NCI-H1105 (cell line): ENCODE results near the gene HLA-DOA.

Experiments used
- DNase-seq: peaks from one replicate; lab custom pipeline; 2025; lab: John Stamatoyannopoulos, UW

The HLA-DOA gene

DNA sequence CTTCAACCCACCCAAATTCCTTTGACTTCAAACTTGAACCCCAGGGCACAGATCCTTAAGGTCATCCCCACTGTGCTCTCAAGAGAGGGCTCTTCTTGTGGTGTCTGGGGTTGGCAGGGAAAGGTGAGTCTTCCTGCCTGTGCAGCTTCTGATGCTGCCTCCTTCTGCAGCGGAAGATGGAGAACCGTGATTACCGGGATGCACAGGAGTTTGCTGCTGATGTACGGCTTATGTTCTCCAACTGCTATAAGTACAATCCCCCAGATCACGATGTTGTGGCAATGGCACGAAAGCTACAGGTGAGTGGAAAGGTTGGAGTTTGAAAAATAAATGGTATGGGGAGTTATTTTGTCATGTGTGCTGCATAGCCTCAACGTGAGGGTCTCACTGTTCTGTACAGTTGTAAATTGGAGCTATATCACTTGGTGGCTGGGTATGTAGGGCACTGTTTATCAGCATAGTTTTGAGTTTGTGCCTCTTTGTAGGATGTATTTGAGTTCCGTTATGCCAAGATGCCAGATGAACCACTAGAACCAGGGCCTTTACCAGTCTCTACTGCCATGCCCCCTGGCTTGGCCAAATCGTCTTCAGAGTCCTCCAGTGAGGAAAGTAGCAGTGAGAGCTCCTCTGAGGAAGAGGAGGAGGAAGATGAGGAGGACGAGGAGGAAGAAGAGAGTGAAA is 32.0 kb downstream of the HLA-DOA start:
- DNase-seq = no peak

DNA sequence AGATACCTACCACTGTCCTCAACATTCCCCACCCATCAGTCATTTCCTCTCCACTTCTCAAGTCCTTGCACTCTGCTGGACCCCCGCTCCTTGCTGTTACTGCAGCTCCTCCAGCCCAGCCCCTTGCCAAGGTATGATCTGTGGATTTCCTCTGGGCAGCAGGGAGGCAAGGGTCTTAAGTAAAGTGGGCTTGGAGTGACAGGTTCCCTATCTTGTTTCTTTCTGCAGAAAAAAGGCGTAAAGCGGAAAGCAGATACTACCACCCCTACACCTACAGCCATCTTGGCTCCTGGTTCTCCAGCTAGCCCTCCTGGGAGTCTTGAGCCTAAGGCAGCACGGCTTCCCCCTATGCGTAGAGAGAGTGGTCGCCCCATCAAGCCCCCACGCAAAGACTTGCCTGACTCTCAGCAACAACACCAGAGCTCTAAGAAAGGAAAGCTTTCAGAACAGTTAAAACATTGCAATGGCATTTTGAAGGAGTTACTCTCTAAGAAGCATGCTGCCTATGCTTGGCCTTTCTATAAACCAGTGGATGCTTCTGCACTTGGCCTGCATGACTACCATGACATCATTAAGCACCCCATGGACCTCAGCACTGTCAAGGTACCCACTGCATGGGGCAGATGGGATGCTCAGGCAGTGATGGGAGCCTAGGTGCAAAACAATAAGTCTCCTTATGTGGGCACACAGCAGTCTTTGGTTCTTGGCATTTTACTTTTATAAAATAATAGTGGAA is 32.9 kb downstream of the HLA-DOA start:
- no peak for DNase-seq

DNA sequence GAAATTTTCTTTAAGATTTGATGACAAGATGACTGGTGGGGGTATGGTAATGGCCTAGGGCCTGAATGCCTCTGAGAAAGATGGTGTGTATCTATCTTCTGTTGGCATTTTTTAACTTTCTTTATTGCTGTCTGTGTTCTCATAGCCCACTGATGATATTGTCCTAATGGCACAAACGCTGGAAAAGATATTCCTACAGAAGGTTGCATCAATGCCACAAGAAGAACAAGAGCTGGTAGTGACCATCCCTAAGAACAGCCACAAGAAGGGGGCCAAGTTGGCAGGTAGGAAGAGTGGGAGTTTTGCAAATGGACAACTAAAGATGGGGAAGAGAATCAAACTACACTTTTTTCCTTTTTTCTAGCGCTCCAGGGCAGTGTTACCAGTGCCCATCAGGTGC is 33.5 kb downstream of the HLA-DOA start:
- no peak for DNase-seq

DNA sequence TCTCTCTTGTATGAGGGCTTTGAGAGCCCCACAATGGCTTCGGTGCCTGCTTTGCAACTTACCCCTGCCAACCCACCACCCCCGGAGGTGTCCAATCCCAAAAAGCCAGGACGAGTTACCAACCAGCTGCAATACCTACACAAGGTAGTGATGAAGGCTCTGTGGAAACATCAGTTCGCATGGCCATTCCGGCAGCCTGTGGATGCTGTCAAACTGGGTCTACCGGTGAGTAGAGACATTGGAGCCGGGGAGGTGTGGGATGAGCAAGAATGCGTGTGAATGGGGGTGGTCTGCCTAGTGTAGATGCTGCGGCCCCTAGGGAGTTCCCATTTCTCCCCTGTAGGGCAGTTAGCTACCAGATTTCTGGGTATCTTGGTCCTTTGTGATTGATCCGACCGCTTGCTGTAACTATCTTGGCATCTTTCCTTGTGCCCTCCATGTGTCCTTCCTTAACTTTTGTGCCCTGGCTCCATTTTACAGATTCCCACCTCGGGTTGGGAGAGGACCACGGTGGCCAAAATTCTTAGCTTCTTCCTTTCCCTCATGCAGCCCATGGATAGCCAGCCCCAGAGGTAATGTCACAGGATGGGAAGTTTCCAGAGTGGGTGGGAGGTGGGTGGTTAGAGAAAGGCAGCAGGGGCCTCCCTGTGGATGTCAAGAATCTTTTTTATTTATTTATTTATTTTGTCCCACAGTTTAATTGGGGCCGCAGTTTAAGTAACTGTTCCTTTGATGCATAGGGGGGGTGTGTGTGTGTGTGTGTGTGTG is 34.7 kb downstream of the HLA-DOA start:
- no peak for DNase-seq

DNA sequence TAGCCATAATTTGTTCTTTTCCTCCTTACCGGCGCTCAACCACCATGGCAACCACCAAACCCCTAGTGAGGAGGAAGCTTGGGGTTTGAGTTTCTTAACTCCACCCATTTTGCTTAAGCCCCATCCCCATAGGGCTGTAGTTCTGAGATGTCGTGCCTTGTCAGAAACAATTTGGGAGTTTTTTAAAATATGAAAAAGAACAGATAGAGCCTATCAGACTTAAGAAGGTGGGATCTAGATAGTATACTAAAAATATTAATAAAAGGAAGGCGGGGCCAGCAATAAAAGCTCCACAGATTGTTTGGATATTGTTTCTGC is 35.4 kb downstream of the HLA-DOA start:
- no peak for DNase-seq

DNA sequence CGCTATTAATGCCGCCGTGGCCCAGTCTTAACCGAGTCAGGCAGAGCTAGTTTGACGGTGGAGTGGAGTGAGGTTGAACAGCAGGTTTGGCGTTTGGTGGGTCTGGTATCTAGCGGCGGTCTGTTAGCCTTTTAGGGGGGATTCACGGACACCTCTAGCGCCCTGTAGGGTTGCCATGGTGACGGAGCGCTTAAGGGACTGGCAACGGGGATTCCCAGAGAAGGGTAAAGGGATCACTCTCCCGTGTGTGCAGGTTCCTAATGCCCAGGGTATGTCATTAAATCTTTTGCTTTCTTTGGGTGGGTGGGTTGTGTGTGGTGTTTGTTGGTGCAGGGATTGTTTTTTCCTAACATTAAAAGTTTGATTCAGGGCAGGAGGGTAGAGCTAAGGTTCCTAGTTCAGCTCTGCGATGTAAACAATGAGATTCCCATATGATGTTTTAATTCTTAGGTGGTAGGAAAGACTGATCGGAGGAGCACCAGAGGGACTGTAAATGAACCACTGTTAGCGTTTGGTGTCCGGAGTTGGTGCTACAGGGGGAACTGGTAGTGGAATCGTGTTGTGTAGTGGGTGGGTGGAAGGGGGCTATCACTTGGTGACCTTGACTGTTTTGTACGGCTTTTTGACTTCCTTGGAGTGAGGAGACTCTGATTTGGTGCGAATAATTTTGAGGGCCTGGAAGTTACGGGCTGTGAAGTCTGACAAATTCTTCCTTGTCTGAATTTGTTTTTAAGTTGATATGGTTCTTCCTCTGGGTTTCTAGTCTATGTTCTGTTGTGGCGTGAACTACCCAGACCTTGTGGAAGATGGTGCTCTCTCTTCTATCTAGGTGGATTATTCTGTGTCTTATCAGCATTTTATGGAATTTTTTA is 36.0 kb downstream of the HLA-DOA start:
- peak; percentile 75 for DNase-seq

DNA sequence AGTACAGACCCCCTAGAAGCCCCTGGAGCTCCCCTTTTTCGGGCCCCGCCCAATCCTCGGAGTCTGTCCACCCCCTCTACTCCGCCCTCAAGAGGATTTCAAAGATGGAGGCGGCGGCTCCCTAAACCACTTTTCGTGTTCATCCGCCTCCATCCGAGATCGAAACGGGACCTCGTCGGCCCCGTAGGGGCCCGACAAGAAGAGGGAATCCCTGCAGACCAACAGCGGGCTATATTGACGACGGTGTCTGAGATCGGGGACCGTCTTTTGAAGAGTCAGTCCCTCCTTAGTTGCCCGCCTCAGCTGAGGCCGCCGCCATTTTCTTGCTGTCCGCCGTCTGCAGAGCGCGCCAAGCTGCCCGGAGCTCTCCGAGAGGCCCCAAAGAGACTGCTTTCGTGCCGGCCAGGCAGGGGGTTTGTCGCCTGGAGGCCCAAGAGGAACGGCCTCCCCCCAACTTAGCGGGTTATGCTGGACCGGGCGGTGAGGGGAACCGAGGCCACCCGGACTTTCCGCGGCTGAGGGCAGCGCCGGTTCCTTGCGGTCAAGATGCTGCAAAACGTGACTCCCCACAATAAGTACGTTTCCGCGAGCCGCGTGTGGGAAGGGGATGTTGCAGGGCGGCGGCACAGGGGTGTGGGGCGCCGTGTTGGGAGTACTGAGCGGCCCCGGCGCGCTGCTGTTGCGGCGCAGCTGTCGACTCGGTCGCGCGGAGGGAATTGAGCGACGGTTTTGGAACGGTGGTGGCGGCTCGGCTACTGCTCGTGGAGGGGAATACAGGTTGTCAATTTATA is 36.8 kb downstream of the HLA-DOA start:
- DNase-seq = peak; percentile 56

DNA sequence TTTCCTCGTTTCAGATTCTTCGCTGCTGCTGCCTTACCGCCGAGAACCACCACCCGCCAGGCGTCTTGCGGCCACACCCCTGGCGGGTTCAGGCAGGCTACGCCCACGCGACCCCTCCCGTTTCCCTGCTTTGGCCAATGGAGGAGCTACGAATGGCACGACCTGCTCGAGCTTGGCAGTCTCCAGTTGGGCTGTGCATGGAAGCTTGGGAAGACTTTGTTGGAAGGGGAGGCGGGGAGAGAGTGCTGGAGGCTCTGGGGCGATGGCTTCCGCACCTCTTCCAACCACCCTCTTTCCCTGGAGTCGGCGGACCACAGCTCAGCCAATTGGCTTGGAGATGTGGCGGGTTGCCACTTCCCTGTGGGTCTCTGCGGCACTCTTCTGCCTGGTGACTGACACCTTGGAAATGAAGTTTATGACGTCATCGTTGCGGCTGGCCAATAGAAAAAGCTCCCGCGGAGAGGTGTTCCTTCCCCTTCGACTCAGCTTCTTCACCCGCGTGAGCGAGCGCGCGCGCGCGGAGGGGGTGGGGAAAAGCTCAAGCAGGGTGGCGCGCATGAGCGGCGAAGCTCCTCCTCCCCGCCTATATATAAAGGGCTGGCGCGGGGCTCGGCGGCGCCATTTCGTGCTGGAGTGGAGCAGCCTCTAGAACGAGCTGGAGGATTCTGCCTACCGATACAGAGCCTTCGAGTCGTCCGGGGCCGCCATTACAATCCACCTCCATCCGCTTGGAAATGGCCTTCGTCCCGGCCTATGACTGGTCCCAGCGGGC is 37.6 kb downstream of the HLA-DOA start:
- DNase-seq = peak; percentile 99

DNA sequence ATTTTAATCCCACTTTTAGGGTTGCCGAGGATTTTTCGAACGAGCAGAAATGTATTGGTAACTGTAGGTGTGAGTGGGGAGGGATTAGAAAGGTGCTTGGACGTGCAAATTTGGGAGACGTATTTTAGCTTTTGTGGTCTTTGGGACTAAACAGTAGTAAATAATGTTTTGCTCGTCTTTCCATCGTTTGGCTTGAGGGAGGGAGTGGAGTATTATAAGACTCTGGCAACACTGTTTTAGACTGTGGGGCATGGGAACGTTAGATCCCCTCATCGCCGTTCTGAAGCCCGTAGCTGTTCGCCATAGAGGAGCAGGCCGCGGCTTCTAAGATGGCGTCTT is 38.2 kb downstream of the HLA-DOA start:
- no peak for DNase-seq

DNA sequence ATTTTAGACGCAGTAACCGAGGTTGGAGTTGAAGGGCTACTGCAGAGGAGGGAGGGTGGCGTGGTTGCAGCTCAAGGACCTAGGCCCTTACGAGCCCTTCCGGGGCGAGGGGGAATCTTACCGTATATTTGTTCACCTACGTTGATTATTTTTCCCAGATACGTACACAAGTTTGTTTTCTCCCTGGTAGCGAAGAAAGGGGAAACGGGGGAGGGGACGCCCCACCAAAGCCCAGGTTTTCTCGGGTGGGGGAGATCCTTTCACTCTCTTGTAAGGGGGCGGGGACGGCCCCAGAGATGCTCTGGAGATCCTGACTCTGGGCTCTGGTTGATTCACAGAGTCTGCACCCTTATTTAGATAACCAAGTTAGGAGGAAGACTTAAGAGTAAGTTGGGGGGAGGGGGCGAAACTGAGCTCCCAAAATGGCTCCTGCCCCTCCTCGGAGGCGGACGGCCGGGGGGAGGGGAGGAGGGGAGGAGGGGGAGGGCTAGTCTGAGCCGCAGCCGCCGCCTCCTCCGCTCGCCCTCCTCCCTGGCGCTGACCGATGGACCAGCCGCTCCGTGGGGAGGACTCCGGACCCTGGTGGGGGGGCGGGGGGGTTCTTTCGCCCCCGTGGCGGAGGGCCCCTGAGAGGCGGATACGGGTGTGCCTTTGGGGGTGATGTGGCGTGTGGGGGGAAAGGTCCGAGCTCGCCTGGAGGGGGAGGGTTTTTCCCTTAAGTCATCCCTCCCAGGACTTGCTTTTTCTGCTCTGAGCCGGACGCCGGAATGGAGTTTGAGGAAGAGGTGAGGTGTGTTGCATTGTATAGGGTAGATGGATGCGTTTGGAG is 38.8 kb downstream of the HLA-DOA start:
- peak; percentile 75 for DNase-seq

DNA sequence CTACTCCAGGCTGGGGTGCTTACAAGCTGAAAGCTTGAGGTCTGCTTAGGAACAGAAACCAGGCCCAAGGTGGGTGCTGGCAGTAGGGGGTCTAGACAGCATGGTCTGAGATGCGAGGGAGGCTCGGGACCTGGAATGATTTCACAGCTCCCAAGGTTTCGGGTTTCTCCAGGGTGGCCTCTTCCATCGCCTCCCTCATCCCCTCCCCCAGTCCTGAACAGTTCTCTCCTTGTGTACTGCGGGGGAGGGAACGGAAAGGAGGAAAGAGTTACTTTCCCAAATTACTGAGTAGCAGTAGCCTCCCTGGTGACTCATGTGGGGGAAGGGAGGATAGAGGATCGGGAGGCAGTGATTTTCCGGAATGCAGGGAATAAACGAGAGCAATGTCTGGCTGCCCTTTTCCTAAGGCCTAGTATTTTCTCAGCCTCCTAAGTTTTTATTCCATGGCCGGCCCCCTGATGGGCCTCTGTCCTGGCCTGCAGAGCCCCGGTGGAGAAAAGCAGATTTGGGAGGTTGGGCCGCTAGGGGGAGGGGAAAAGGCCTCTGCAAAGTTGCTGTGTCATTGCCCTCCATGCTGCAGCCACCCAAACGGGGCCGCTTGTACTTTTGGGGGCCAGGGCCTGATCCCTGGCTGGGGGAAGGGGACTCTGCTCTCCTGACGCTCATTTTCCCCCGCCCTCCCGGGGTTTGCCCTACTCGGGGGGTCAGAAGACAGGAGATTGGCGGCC is 39.5 kb downstream of the HLA-DOA start:
- peak; percentile 60 for DNase-seq

DNA sequence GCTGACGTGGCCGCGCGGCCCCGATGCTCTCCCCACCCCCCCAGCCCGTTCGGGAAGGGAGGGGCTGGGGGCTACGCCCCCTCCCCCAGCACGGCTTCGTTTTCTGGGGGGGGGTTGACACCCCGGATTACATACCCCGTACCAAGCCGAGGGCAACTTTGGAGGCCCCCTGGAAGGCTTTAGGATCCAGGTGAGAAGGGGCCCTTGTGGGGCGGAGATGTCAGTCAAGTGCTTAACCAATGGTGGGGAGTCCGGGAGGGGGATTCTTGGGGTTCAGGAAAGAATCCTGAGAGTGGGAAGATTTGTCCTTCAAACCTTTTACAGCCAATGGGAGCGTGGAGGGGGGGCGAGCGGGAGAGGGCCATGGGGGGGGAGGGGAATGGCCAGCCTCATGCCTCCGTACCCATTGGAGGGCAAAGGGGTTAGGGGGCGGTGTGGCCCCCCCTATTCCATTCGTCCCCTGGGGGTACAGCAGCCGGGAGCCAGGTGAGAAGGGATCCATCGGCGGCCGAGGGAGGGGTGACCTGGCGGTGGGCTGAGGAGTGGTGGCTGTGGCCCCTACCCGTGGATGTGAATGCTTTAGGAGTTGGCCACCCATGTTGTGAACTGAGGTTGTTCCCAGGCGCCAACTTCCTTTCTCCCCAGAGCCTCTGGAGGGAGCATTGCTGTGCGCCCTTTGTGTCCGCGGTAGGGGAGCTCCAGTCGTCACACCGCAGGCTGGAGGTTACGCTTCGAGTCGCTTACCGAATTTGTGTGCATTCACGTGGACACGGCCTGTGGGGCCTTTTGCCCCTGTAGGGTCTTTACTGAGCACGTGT is 40.3 kb downstream of the HLA-DOA start:
- DNase-seq = peak; percentile 72

DNA sequence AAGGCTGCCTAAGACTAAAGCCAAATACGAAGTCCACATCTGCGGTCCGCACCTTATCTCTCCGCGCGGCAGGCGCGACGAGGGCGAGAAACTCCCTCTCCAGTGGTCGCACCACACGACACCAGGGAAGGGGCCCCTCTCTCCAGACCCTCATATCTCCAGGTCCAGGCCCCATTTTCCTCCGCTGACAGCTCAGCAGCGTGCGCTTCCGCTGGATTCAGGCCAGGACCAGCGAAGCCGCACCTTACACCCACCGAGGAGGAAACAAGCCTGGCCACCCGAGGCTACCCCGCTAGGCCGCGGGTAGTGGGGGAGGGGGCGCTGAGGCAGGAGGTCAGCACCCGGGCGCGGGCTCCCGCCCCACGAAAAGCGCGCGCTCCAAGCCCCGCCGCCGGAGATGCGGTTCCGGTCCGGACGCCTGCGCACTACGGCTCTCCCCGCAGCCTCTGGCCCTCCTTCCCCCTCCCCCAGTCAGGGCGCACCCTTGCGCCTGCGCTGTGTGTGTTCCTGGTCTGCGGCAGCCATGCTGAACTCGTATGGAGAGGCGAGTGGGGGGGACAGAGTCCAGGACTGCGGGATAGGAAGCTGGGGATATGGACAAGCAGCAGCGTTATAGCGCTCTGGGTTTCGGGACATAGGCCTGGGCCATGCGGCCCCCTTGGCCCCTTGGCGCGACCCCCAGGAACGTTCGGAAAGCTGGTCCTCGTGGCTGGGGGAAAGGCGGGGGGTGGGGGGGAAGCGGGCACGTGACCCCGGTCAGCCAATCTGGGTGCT is 41.1 kb downstream of the HLA-DOA start, which contains the start of gene BRD2:
Gene BRD2 (plus strand): TSS at position 502 of the 774 bp plus-strand sequence. CDS start 4,305 bp downstream, outside the sequence.
- DNase-seq = peak; percentile 96

DNA sequence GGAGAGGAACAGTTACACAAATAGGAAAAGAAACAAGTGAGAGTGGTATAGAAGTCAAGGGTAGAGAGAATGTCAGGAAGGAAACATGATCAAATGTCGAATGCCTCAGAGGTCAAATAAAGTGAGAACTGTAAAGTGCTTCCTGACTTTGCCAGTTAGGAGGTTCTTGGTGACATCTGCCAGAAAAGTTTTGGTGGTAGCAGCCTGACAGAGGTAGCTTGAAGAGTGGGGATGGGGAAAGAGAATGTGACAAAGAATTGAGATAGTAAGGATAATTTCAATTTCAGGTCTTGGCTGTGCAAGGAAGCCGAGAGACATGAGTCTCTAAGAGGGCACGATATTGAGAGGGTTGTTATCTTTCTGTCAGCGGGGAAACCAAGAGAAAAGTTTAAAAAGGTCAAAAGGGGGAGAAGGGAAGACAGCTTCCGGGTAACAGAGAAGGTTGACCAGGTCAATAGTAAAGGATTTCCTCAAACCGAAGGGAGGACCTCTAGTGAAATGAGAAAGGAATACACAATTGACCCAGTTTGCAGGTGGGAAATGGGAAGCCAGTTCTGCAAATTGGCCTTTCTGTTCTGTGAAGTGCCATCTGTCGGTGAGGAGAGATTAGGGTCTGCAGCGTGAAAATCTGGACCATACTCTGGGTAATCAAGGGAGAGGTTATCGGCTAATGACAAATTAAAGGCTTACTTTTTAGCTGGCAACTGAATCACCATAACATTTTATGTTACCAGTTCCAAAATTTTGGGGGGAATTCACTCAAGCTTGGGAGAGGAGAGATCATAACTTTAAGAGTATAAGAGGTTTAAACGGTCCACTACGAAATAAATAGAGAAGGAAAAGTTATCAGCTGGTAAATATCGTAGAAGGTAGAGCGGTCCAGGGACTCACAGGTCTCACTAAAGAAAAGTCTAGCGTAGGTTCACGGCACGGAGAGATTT is 42.0 kb downstream of the HLA-DOA start:
- peak; percentile 40 for DNase-seq

DNA sequence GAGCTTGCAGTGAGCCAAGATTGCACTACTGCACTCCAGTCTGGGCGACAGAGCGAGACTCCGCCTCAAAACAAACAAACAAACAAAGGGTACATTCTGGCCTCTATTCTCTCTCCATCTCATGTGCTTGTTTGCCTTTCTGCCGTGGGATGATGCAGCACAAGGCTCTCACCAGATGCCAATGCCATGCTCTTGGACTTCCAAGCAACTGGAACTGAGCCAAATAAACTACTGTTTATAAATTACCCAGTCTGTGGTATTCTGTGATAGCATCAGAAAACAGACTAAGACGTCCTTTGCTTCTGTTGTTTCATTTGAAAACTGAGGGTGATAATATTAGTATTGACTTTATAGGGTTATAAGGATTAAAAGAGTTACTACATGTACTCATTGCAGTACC is 44.6 kb downstream of the HLA-DOA start:
- no peak for DNase-seq

DNA sequence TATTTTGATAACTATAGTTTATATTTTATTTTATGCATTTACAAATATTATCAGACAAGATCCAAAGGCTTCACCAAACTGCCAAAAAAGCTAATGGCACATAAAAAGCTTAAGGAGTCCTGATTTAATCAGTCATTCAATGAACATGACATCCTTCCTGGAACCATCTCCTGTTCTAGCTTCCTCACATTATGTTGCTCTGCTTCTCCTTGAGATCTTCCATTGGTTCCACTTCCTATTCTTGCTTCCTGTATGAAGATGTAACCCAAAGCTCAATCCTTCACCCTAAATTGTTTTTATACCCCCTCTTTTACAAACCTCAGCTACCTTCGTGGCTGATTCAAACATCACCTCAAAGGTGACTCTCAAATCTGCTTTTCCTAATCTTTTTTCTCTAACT is 45.5 kb downstream of the HLA-DOA start:
- DNase-seq = no peak
